Smooth muscle cell (in vitro differentiated cells): Measurements from ENCODE around the gene TLCD3B. TPM values are rescaled to one million over a fixed set of nuclear protein-coding genes. Genes with fewer than 3 reads are reported as not detected.
A peak's percentile ranks its signal among the peaks of the same experiment; 100 is the strongest.

Source experiments
- DNase-seq: peaks from one replicate; lab custom pipeline; 2025; ENCODE audit not compliant: unreplicated experiment; lab: John Stamatoyannopoulos, UW
- H2AFZ ChIP-seq: fragments of 200-600 bp; sonication (generic); 2 replicates; pipeline ENCODE4 v1.6.0; 2016; ENCODE audit warnings: antibody characterized with exemption, low read depth, mild to moderate bottlenecking
- H3F3A ChIP-seq: fragments of 200-600 bp; sonication (generic); 2 replicates; pipeline ENCODE4 v1.6.0; 2017; ENCODE audit warnings: antibody characterized with exemption, low read depth
- H3K27ac ChIP-seq: fragments of 200-600 bp; sonication (generic); 2 replicates; pipeline ENCODE4 v1.5.1; 2016; ENCODE audit warnings: low read depth, mild to moderate bottlenecking
- H3K27me3 ChIP-seq: fragments of 200-600 bp; sonication (generic); 2 replicates; pipeline ENCODE4 v1.6.1; 2016; ENCODE audit warnings: low read depth, mild to moderate bottlenecking
- H3K36me3 ChIP-seq: fragments of 200-600 bp; sonication (generic); 2 replicates; pipeline ENCODE4 v1.5.1; 2016; ENCODE audit warnings: low read depth
- H3K4me1 ChIP-seq: fragments of 200-600 bp; sonication (generic); 2 replicates; pipeline ENCODE4 v1.5.1; 2016; ENCODE audit warnings: low read depth
- H3K4me2 ChIP-seq: fragments of 200-600 bp; sonication (generic); 2 replicates; pipeline ENCODE4 v1.6.0; 2016; ENCODE audit warnings: mild to moderate bottlenecking
- H3K4me3 ChIP-seq: fragments of 200-600 bp; sonication (generic); 2 replicates; pipeline ENCODE4 v1.5.1; 2016; ENCODE audit warnings: mild to moderate bottlenecking
- H3K79me2 ChIP-seq: fragments of 200-600 bp; sonication (generic); 2 replicates; pipeline ENCODE4 v1.6.0; 2016; ENCODE audit warnings: low read depth, mild to moderate bottlenecking
- H3K9ac ChIP-seq: fragments of 200-600 bp; sonication (generic); 2 replicates; pipeline ENCODE4 v1.6.0; 2016; ENCODE audit warnings: low read depth
- H3K9me3 ChIP-seq: fragments of 200-600 bp; sonication (generic); replicated peaks from 2 replicates; pipeline ENCODE4 v1.5.1; 2016; ENCODE audit warnings: low read depth
- H4K20me1 ChIP-seq: fragments of 200-600 bp; sonication (generic); 2 replicates; pipeline ENCODE4 v1.6.0; 2016; ENCODE audit warnings: low read depth
- CTCF ChIP-seq: fragments of 200-600 bp; sonication (generic); IDR thresholded peaks from 2 replicates; pipeline ENCODE4 v1.5.1; 2017; ENCODE audit warnings: borderline replicate concordance, mild to moderate bottlenecking, antibody characterized with exemption; ENCODE audit not compliant: insufficient read depth, poor library complexity, severe bottlenecking
- WGBS: methylation state at CpG from one replicate; pipeline ENCODE4 v1.1.7; 2016; ENCODE audit warnings: low lambda C conversion rate; 5-methylcytosine and 5-hydroxymethylcytosine counted together
- polyA plus RNA-seq: library from polyadenylated mRNA; unstranded; fragments of >200 nt; fragmentation: Nextera tagmentation; extraction: Ambion mirVana; gene quantifications from 2 replicates; pipeline ENCODE4 v1.2.1, GENCODE V29; 2016
- total RNA-seq: library from RNA; depleted of rRNA; stranded (reverse); fragments of >200 nt; gene quantifications from 2 replicates; pipeline ENCODE4 v1.2.3, GENCODE V29; 2014

Gene TLCD3B
- total and polyA plus RNA-seq, 2 experiments from 2014 or later = 0.45 to 0.48 TPM

GRCh38 chr16:30006095-30006473 is 25.0 kb downstream of the TLCD3B start:
- Histone ChIP-seq H3K27ac (no peak overlapping the region), H3K9ac (no peak overlapping the region), H3K4me1 (peaks cover 9% of the 10 kb centered on the region), H3F3A (no peaks in the 10 kb centered on the region), H3K27me3 (peaks cover 18% of the 10 kb centered on the region), H3K4me2 (no peak overlapping the region), H3K9me3 (no peaks in the 10 kb centered on the region), H3K79me2 (no peaks in the 10 kb centered on the region), H3K36me3 (no peaks in the 10 kb centered on the region), H2AFZ (no peak overlapping the region), H3K4me3 (no peak overlapping the region), H4K20me1 (no peaks in the 10 kb centered on the region)
- WGBS = 96% methylated on average over 18 of the region's 18 CpGs
- TF ChIP-seq CTCF = no peak
- DNase-seq = no peak

GRCh38 chr16:30005341-30006094 is 25.6 kb downstream of the TLCD3B start:
- H3K4me2 ChIP-seq = no peak overlapping the region
- H3K4me3 ChIP-seq = no peak overlapping the region
- peaks cover 6% of the 10 kb centered on the region for H3K4me1 ChIP-seq
- peak; percentile 72 for TF ChIP-seq CTCF
- no peaks in the 10 kb centered on the region for H3K9me3 ChIP-seq
- H3K27ac ChIP-seq = no peak overlapping the region
- no peak overlapping the region for H2AFZ ChIP-seq
- H3K36me3 ChIP-seq = no peaks in the 10 kb centered on the region
- no peaks in the 10 kb centered on the region for H3F3A ChIP-seq
- H3K27me3 ChIP-seq = peaks cover 13% of the 10 kb centered on the region
- H3K9ac ChIP-seq = no peak overlapping the region
- WGBS = 79% methylated on average over 21 of the region's 35 CpGs
- no peaks in the 10 kb centered on the region for H4K20me1 ChIP-seq
- H3K79me2 ChIP-seq = no peaks in the 10 kb centered on the region
- no peak for DNase-seq

- H3K79me2 ChIP-seq = no peaks in the 10 kb centered on the region
- H2AFZ ChIP-seq = no peak overlapping the region
- peaks cover 6% of the 10 kb centered on the region for H3K27me3 ChIP-seq
- no peaks in the 10 kb centered on the region for H3K4me1 ChIP-seq
- no peak overlapping the region for H3K4me2 ChIP-seq
- H3K9ac ChIP-seq = no peak overlapping the region
- no peak for TF ChIP-seq CTCF
- 90% methylated on average over 9 of the region's 11 CpGs for WGBS
- no peaks in the 10 kb centered on the region for H3F3A ChIP-seq
- H3K4me3 ChIP-seq = no peak overlapping the region
- DNase-seq = no peak
- H4K20me1 ChIP-seq = no peaks in the 10 kb centered on the region
- no peak overlapping the region for H3K27ac ChIP-seq
- no peaks in the 10 kb centered on the region for H3K36me3 ChIP-seq
- H3K9me3 ChIP-seq = no peaks in the 10 kb centered on the region
These were observed 26.2 kb downstream of the TLCD3B start for GRCh38 chr16:30004811-30005242.

GRCh38 chr16:30004424-30004776 is 26.7 kb downstream of the TLCD3B start:
- 96% methylated on average over 19 of the region's 19 CpGs for WGBS
- no peak for DNase-seq

More at GRCh38 chr16:30004424-30004776, 26.7 kb downstream of the TLCD3B start:
- no peak for TF ChIP-seq CTCF
- Histone ChIP-seq H3K36me3 (no peaks in the 10 kb centered on the region), H3K9ac (no peak overlapping the region), H3K79me2 (no peaks in the 10 kb centered on the region), H3F3A (no peaks in the 10 kb centered on the region), H4K20me1 (no peaks in the 10 kb centered on the region), H3K4me3 (no peak overlapping the region), H3K9me3 (no peaks in the 10 kb centered on the region), H3K27me3 (peaks cover 2% of the 10 kb centered on the region), H2AFZ (no peak overlapping the region), H3K4me1 (no peaks in the 10 kb centered on the region), H3K4me2 (no peak overlapping the region), H3K27ac (no peak overlapping the region)
